Stimulated activated naive B cell treated with anti-CD40 and anti-IgM and Interleukin-4, amounts not matched to agents 10 μg/mL and 1 μg/mL and 100 μg/mL, for 72 hours (primary cell): Measurements from ENCODE around the gene LRMDA.

Source experiments
- ATAC-seq, 2 donors: fragments of 150-1000 bp; cut with Tn5 transposase; replicated peaks; 2 replicates each; pipeline ENCODE4 v1.10.0; 2021; ENCODE audit warnings: moderate library complexity in 1 of 2
- DNase-seq: peaks from one replicate; pipeline ENCODE4 v3.0.0; 2021
- H3K27ac Mint-ChIP-seq: one replicate; pipeline ENCODE4 v1.8.0; 2022; ENCODE audit warnings: mild to moderate bottlenecking, mixed read lengths
- H3K27me3 Mint-ChIP-seq, 2 donors: one replicate each; pipeline ENCODE4 v1.8.0; 2022; ENCODE audit warnings: mixed read lengths in 2 of 2
- H3K36me3 Mint-ChIP-seq, 2 donors: one replicate each; pipeline ENCODE4 v1.8.0; 2022; ENCODE audit warnings: mixed read lengths in 2 of 2, mild to moderate bottlenecking in 1 of 2
- H3K4me1 Mint-ChIP-seq, 2 donors: one replicate each; pipeline ENCODE4 v1.8.0; 2022; ENCODE audit warnings: mixed read lengths in 2 of 2, mild to moderate bottlenecking in 1 of 2
- H3K4me3 Mint-ChIP-seq, 2 donors: one replicate each; pipeline ENCODE4 v1.8.0; 2022; ENCODE audit warnings: mild to moderate bottlenecking in 2 of 2, mixed read lengths in 2 of 2, moderate library complexity in 1 of 2
- H3K9me3 Mint-ChIP-seq, 2 donors: one replicate each; pipeline ENCODE4 v1.8.0; 2022; ENCODE audit warnings: mixed read lengths in 2 of 2, mild to moderate bottlenecking in 1 of 2

The LRMDA gene

GRCh38 chr10:76428551-76429367, 997.3 kb downstream of the LRMDA start:
- no peaks in the 10 kb centered on the region for H3K36me3 Mint-ChIP-seq
- H3K27me3 Mint-ChIP-seq: no peaks in the 10 kb centered on the region
- no peak overlapping the region for H3K4me3 Mint-ChIP-seq
- no peak for DNase-seq
- no peak overlapping the region for H3K27ac Mint-ChIP-seq
- peaks cover 0 to 4% of the 10 kb centered on the region in 2 donors for H3K9me3 Mint-ChIP-seq
- no peaks in the 10 kb centered on the region for H3K4me1 Mint-ChIP-seq
- no peak for ATAC-seq

DNA sequence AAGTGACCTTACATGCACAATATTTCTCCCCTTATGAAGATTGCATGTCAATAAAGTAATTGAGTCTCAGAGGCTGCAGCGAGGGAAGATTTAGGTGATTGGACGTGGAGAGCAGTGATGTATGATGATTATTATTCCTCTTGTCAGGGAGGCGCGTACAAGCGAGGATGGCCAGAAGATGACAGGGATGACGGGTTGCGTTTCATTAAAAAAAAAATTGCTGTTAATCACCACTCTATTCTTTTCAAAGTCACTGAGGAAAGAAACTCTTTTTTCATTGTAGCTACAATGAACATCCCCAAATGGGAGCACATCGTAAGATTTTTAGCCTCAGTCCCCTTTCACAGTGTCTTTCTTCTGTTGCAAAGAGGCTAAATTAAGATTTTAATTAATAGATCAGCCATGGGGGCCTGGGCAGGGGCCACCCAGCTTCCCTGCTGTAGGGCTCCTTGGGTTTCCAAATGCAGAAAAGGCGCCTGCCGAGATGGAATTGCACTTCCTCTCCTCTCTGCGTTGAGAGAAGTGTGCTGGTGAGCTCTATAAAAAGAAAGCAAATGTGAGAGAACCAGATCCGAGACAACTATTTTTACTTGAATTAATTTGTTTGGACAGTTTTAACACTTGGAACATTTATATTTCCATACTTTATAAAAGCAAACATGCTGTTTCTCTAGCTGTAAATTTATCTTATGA, 998.1 kb downstream of the LRMDA start:
- no peaks in the 10 kb centered on the region for H3K27me3 Mint-ChIP-seq
- H3K9me3 Mint-ChIP-seq: peaks cover 0 to 4% of the 10 kb centered on the region in 2 donors
- H3K36me3 Mint-ChIP-seq: no peaks in the 10 kb centered on the region
- no peak for DNase-seq
- no peak overlapping the region for H3K4me3 Mint-ChIP-seq
- no peak for ATAC-seq
- peak overlapping the region; percentile 75 for H3K27ac Mint-ChIP-seq
- no peaks in the 10 kb centered on the region for H3K4me1 Mint-ChIP-seq

GRCh38 chr10:76430061-76430645, 998.7 kb downstream of the LRMDA start:
- H3K4me1 Mint-ChIP-seq: no peaks in the 10 kb centered on the region

GRCh38 chr10:76432016-76433012, 1000.9 kb downstream of the LRMDA start:
- DNase-seq (no peak), ATAC-seq (no peak)
- no peaks in the 10 kb centered on the region for H3K27me3 Mint-ChIP-seq
- H3K4me1 Mint-ChIP-seq: no peaks in the 10 kb centered on the region
- H3K4me3 Mint-ChIP-seq: no peak overlapping the region
- H3K36me3 Mint-ChIP-seq: no peaks in the 10 kb centered on the region
- peaks cover 0 to 4% of the 10 kb centered on the region in 2 donors for H3K9me3 Mint-ChIP-seq
- no peak overlapping the region for H3K27ac Mint-ChIP-seq

More at GRCh38 chr10:76430061-76430645, 998.7 kb downstream of the LRMDA start:
- no peak overlapping the region for H3K27ac Mint-ChIP-seq
- no peak overlapping the region for H3K4me3 Mint-ChIP-seq
- peaks cover 0 to 4% of the 10 kb centered on the region in 2 donors for H3K9me3 Mint-ChIP-seq
- H3K27me3 Mint-ChIP-seq: no peaks in the 10 kb centered on the region
- DNase-seq (no peak), ATAC-seq (no peak)
- H3K36me3 Mint-ChIP-seq: no peaks in the 10 kb centered on the region

DNA sequence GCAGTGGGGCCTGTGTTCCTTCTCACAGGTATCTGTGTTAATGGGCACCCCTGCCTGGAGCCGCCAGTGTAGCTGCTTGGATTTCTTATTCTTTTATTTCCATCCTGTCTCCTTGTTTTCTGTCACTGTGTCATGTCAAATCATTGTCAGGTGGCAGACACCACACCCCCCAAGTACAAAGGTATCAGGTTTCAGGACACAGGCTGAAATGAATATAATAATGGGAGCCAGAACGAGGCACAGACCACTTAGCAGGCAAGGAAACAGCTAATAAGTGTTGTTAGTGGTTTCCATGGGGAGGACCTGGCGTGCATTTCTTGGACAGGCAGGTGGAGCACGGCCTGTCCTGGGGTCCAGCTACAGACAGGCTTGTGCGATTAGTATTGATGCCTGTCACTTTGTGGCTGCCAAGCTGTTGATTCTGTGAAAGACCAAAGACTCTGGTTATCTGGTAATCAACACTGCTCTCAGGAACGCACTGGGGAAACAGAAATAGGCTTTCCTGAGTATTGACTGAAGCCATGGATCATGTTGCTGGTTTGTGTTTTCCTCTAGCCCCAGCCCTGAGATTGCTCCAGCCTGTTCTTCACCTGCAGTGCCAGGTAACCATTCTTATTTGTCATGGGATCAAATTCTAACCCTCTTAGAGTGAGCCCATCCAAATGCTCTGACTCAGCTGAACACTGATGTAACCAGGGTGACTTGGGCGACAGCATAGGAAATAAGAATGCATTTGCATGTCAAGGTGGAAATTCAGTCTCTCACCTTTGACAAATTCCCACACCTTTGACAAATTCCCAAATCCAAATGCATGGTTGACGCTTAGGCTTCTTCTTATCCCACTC, 1002.0 kb downstream of the LRMDA start:
- no peaks in the 10 kb centered on the region for H3K27me3 Mint-ChIP-seq
- peaks cover 0 to 2% of the 10 kb centered on the region in 2 donors for H3K9me3 Mint-ChIP-seq
- H3K27ac Mint-ChIP-seq: no peak overlapping the region
- H3K4me1 Mint-ChIP-seq: no peaks in the 10 kb centered on the region
- H3K36me3 Mint-ChIP-seq: no peaks in the 10 kb centered on the region
- no peak for ATAC-seq
- H3K4me3 Mint-ChIP-seq: no peak overlapping the region
- DNase-seq: no peak

- no peak overlapping the region for H3K4me3 Mint-ChIP-seq
Observed at GRCh38 chr10:76435157-76435556, 1003.7 kb downstream of the LRMDA start.

GRCh38 chr10:76436401-76436811, 1005.0 kb downstream of the LRMDA start:
- DNase-seq: no peak
- H3K9me3 Mint-ChIP-seq: no peaks in the 10 kb centered on the region
- H3K27ac Mint-ChIP-seq: no peak overlapping the region
- ATAC-seq: no peak
- no peaks in the 10 kb centered on the region for H3K27me3 Mint-ChIP-seq
- no peak overlapping the region for H3K4me3 Mint-ChIP-seq
- H3K4me1 Mint-ChIP-seq: no peaks in the 10 kb centered on the region
- H3K36me3 Mint-ChIP-seq: no peaks in the 10 kb centered on the region

More at GRCh38 chr10:76435157-76435556, 1003.7 kb downstream of the LRMDA start:
- H3K9me3 Mint-ChIP-seq: no peaks in the 10 kb centered on the region
- ATAC-seq (peak in 1 of 2 donors; percentile 25), DNase-seq (no peak)
- H3K4me1 Mint-ChIP-seq: no peaks in the 10 kb centered on the region
- no peaks in the 10 kb centered on the region for H3K36me3 Mint-ChIP-seq
- H3K27ac Mint-ChIP-seq: no peak overlapping the region
- no peaks in the 10 kb centered on the region for H3K27me3 Mint-ChIP-seq

DNA sequence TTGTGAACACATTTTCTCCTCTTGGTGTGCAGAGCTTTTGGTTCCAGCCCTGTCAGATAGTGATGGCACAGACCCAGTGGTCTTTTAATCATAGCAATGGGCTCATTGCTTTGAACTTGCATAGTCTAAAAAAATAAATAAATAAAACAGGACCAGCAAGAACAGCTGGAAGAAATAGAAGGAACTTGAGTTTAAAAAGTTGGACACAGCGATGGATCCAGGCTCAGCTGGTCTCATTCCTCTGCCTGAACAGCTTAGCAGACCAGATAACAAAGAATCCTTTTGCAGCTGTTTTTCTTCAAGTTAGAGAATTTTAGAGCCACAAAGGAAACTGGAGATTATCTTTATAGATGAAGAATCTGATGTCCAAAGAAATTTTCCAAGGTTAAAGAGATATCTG, 1005.6 kb downstream of the LRMDA start:
- Mint-ChIP-seq H3K27ac (no peak overlapping the region), H3K27me3 (no peaks in the 10 kb centered on the region), H3K4me3 (no peak overlapping the region), H3K9me3 (no peaks in the 10 kb centered on the region), H3K36me3 (no peaks in the 10 kb centered on the region), H3K4me1 (no peaks in the 10 kb centered on the region)
- ATAC-seq (no peak), DNase-seq (no peak)

- H3K27me3 Mint-ChIP-seq: no peaks in the 10 kb centered on the region
- no peaks in the 10 kb centered on the region for H3K9me3 Mint-ChIP-seq
- DNase-seq (no peak), ATAC-seq (no peak)
- H3K4me3 Mint-ChIP-seq: no peak overlapping the region
- no peaks in the 10 kb centered on the region for H3K4me1 Mint-ChIP-seq
- H3K27ac Mint-ChIP-seq: no peak overlapping the region
- no peaks in the 10 kb centered on the region for H3K36me3 Mint-ChIP-seq
Observed at GRCh38 chr10:76440426-76440825, 1009.0 kb downstream of the LRMDA start.

GRCh38 chr10:76442113-76442512, 1010.7 kb downstream of the LRMDA start:
- H3K36me3 Mint-ChIP-seq: no peaks in the 10 kb centered on the region
- no peaks in the 10 kb centered on the region for H3K27me3 Mint-ChIP-seq
- H3K4me1 Mint-ChIP-seq: no peaks in the 10 kb centered on the region
- DNase-seq (no peak), ATAC-seq (no peak)
- no peak overlapping the region for H3K27ac Mint-ChIP-seq
- H3K9me3 Mint-ChIP-seq: no peaks in the 10 kb centered on the region
- no peak overlapping the region for H3K4me3 Mint-ChIP-seq

- ATAC-seq: no peak
Observed at GRCh38 chr10:76444034-76444800, 1012.8 kb downstream of the LRMDA start.

GRCh38 chr10:76447578-76447977, 1016.2 kb downstream of the LRMDA start:
- no peaks in the 10 kb centered on the region for H3K4me1 Mint-ChIP-seq
- no peak for DNase-seq
- no peaks in the 10 kb centered on the region for H3K36me3 Mint-ChIP-seq
- H3K27me3 Mint-ChIP-seq: no peaks in the 10 kb centered on the region
- no peak overlapping the region for H3K27ac Mint-ChIP-seq
- no peak overlapping the region for H3K4me3 Mint-ChIP-seq
- no peak for ATAC-seq
- H3K9me3 Mint-ChIP-seq: no peaks in the 10 kb centered on the region

More at GRCh38 chr10:76444034-76444800, 1012.8 kb downstream of the LRMDA start:
- Mint-ChIP-seq H3K27ac (no peak overlapping the region), H3K27me3 (no peaks in the 10 kb centered on the region), H3K9me3 (no peaks in the 10 kb centered on the region), H3K4me3 (no peak overlapping the region), H3K36me3 (no peaks in the 10 kb centered on the region), H3K4me1 (no peaks in the 10 kb centered on the region)
- no peak for DNase-seq
